Measurements from ENCODE around the gene PLEKHD1. TPM values are rescaled to one million over a fixed set of nuclear protein-coding genes. Genes with fewer than 3 reads are reported as not detected.

Gene PLEKHD1
- total RNA-seq, 1 experiment from 2014 or later: 1.2 TPM

DNA sequence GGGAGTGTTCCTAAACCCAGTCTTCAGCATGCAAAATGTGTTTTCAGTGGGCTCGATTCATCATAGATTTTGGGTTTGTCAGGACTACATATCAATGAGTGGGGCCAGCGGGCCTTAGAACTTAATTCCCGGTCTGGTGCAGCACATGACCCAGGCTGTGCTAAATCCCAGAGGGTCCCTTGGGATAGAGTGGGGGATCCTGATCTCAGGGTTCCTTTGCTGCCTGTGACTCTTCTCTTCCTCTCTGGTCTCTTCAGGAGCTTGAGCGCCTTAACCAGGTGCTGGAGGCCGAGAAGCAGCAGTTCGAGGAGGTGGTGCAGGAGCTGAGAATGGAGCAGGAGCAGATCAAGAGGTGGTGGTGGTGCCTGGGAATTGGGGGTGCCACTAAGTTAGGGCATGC is 37.5 kb downstream of the PLEKHD1 start:
- no peak overlapping the region for H3K4me2 ChIP-seq (ENCODE audit: low read length)
- no peaks in the 10 kb centered on the region for H4K20me1 ChIP-seq (ENCODE audit: insufficient read depth)
- ATAC-seq (no peak), DNase-seq (ENCODE audit: low read depth, low spot score) (no peak)
- no peak overlapping the region for H3K27ac ChIP-seq (ENCODE audit: low read depth, low read length)
- intact Hi-C loops (cut with micrococcal nuclease): no loop called here
- ChIA-PET RAD21 (ENCODE audit: low non-redundant PET in 1 of 2, low total read pairs in 2 of 2, uncharacterized antibody in 2 of 2, unreplicated experiment in 2 of 2) (no interaction called here), POLR2A (no interaction called here), CTCF (no interaction called here)
- H2AFZ ChIP-seq (ENCODE audit: low read depth, low read length, poor library complexity, severe bottlenecking): no peak overlapping the region
- no TSS peak for BruUV-seq (replicated peaks)
- no peak overlapping the region for H3K4me3 ChIP-seq (replicated peaks in 1 of 2; ENCODE audit: low read depth in 1 of 2, low read length in 2 of 2)
- TF ChIP-seq FOSL1 (IDR thresholded peaks at IDR 0.05; ENCODE audit: low read depth): no peak
- TF ChIP-seq ZFX (IDR thresholded peaks at IDR 0.05): no peak
- TF ChIP-seq, protein P1, sequence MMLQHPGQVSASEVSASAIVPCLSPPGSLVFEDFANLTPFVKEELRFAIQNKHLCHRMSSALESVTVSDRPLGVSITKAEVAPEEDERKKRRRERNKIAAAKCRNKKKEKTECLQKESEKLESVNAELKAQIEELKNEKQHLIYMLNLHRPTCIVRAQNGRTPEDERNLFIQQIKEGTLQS (IDR thresholded peaks at IDR 0.05): no peak
- TF ChIP-seq SP1 (IDR thresholded peaks at IDR 0.05; ENCODE audit: low read depth): no peak
- TF ChIP-seq, protein P2, sequence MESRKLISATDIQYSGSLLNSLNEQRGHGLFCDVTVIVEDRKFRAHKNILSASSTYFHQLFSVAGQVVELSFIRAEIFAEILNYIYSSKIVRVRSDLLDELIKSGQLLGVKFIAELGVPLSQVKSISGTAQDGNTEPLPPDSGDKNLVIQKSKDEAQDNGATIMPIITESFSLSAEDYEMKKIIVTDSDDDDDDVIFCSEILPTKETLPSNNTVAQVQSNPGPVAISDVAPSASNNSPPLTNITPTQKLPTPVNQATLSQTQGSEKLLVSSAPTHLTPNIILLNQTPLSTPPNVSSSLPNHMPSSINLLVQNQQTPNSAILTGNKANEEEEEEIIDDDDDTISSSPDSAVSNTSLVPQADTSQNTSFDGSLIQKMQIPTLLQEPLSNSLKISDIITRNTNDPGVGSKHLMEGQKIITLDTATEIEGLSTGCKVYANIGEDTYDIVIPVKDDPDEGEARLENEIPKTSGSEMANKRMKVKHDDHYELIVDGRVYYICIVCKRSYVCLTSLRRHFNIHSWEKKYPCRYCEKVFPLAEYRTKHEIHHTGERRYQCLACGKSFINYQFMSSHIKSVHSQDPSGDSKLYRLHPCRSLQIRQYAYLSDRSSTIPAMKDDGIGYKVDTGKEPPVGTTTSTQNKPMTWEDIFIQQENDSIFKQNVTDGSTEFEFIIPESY (IDR thresholded peaks at IDR 0.05; ENCODE audit: extremely low read depth, insufficient replicate concordance, low read length): no peak
- TF ChIP-seq ZNF274 (IDR thresholded peaks at IDR 0.05; ENCODE audit: low read depth, low read length): no peak
- TF ChIP-seq POLR2AphosphoS5 (IDR thresholded peaks at IDR 0.05; ENCODE audit: low read depth, low read length): no peak
- TF ChIP-seq, protein P3, sequence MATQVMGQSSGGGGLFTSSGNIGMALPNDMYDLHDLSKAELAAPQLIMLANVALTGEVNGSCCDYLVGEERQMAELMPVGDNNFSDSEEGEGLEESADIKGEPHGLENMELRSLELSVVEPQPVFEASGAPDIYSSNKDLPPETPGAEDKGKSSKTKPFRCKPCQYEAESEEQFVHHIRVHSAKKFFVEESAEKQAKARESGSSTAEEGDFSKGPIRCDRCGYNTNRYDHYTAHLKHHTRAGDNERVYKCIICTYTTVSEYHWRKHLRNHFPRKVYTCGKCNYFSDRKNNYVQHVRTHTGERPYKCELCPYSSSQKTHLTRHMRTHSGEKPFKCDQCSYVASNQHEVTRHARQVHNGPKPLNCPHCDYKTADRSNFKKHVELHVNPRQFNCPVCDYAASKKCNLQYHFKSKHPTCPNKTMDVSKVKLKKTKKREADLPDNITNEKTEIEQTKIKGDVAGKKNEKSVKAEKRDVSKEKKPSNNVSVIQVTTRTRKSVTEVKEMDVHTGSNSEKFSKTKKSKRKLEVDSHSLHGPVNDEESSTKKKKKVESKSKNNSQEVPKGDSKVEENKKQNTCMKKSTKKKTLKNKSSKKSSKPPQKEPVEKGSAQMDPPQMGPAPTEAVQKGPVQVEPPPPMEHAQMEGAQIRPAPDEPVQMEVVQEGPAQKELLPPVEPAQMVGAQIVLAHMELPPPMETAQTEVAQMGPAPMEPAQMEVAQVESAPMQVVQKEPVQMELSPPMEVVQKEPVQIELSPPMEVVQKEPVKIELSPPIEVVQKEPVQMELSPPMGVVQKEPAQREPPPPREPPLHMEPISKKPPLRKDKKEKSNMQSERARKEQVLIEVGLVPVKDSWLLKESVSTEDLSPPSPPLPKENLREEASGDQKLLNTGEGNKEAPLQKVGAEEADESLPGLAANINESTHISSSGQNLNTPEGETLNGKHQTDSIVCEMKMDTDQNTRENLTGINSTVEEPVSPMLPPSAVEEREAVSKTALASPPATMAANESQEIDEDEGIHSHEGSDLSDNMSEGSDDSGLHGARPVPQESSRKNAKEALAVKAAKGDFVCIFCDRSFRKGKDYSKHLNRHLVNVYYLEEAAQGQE (IDR thresholded peaks at IDR 0.05; ENCODE audit: low read depth): no peak
- no peak for TF ChIP-seq CEBPB (IDR thresholded peaks at IDR 0.05; ENCODE audit: low read depth)
- TF ChIP-seq JUND (IDR thresholded peaks at IDR 0.05): no peak
- no peak for TF ChIP-seq ELF1 (IDR thresholded peaks at IDR 0.05; ENCODE audit: borderline replicate concordance, low read depth)
- TF ChIP-seq EGR1 (IDR thresholded peaks at IDR 0.05; ENCODE audit: low read depth): no peak
- TF ChIP-seq, protein P4, sequence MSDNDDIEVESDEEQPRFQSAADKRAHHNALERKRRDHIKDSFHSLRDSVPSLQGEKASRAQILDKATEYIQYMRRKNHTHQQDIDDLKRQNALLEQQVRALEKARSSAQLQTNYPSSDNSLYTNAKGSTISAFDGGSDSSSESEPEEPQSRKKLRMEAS (IDR thresholded peaks at IDR 0.05): no peak
- H3K27me3 ChIP-seq (ENCODE audit: insufficient read depth, low read length): no peaks in the 10 kb centered on the region
- H3K79me2 ChIP-seq (ENCODE audit: insufficient read depth, low read length): no peaks in the 10 kb centered on the region
- no peaks in the 10 kb centered on the region for H3K36me3 ChIP-seq (ENCODE audit: control insufficient read depth in 1 of 2, insufficient read depth in 2 of 2, low read length in 2 of 2)
- no peaks in the 10 kb centered on the region for H3K9me3 ChIP-seq (ENCODE audit: control insufficient read depth in 1 of 2, insufficient read depth in 1 of 2, low read depth in 1 of 2, low read length in 2 of 2)
- H3K9me2 ChIP-seq (ENCODE audit: insufficient read depth): no peaks in the 10 kb centered on the region
- no peak overlapping the region for H3K9ac ChIP-seq (ENCODE audit: low read length)
- no peaks in the 10 kb centered on the region for H3K4me1 ChIP-seq (ENCODE audit: control insufficient read depth in 1 of 2, insufficient read depth in 2 of 2, low read length in 2 of 2)

All from HCT116 (cell line).